MM.1S (cell line): ENCODE data around the gene DVL1.

Experiments used
- DNase-seq: peaks from one replicate; pipeline ENCODE4 v3.0.0-alpha.2; 2015
- H2AFZ ChIP-seq: fragments of 300-600 bp; sonication (generic); 2 replicates; pipeline ENCODE4 v1.6.0; 2016; ENCODE audit warnings: antibody characterized with exemption, low read length
- H3F3A ChIP-seq: fragments of 300-600 bp; sonication (generic); 2 replicates; pipeline ENCODE4 v1.6.1; 2016; ENCODE audit warnings: mild to moderate bottlenecking, antibody characterized with exemption, low read length, moderate library complexity, mixed read lengths; ENCODE audit not compliant: insufficient read depth
- H3K27ac ChIP-seq: fragments of 300-600 bp; sonication (generic); 2 replicates; pipeline ENCODE4 v1.5.1; 2016; ENCODE audit warnings: mild to moderate bottlenecking, low read length
- H3K27me3 ChIP-seq: fragments of 300-600 bp; sonication (generic); replicated peaks from 2 replicates; pipeline ENCODE4 v1.6.0; 2016; ENCODE audit warnings: low read length; ENCODE audit not compliant: insufficient read depth
- H3K36me3 ChIP-seq: fragments of 300-600 bp; sonication (generic); replicated peaks from 2 replicates; pipeline ENCODE4 v1.6.1; 2016; ENCODE audit warnings: mild to moderate bottlenecking, low read length, mixed read lengths; ENCODE audit not compliant: insufficient read depth
- H3K4me1 ChIP-seq: fragments of 300-600 bp; sonication (generic); 2 replicates; pipeline ENCODE4 v1.6.1; 2016; ENCODE audit warnings: low read length, mixed read lengths
- H3K4me2 ChIP-seq: fragments of 300-600 bp; sonication (generic); 2 replicates; pipeline ENCODE4 v1.6.0; 2016; ENCODE audit warnings: low read depth, low read length
- H3K4me3 ChIP-seq: fragments of 300-600 bp; sonication (generic); 2 replicates; pipeline ENCODE4 v1.5.1; 2016; ENCODE audit warnings: low read length, mixed read lengths
- H3K79me2 ChIP-seq: fragments of 300-600 bp; sonication (generic); 2 replicates; pipeline ENCODE4 v1.6.1; 2016; ENCODE audit warnings: mixed run types, low read length, mixed read lengths
- H3K9ac ChIP-seq: fragments of 300-600 bp; sonication (generic); 2 replicates; pipeline ENCODE4 v1.6.1; 2016; ENCODE audit warnings: low read length, mixed read lengths
- H3K9me2 ChIP-seq: fragments of 300-600 bp; sonication (generic); replicated peaks from 2 replicates; pipeline ENCODE4 v1.6.1; 2016; ENCODE audit warnings: mild to moderate bottlenecking, low read length, mixed read lengths; ENCODE audit not compliant: insufficient read depth
- H3K9me3 ChIP-seq: fragments of 300-600 bp; sonication (generic); replicated peaks from 2 replicates; pipeline ENCODE4 v1.6.1; 2016; ENCODE audit warnings: mild to moderate bottlenecking, low read length, mixed read lengths; ENCODE audit not compliant: insufficient read depth
- H4K20me1 ChIP-seq: fragments of 300-600 bp; sonication (generic); 2 replicates; pipeline ENCODE4 v1.6.1; 2016; ENCODE audit warnings: mild to moderate bottlenecking, low read length, moderate library complexity, mixed read lengths; ENCODE audit not compliant: insufficient read depth
- EZH2 ChIP-seq: fragments of 300-600 bp; sonication (generic); optimal IDR thresholded peaks from 2 replicates; pipeline ENCODE3; 2017; ENCODE audit warnings: low read depth, mild to moderate bottlenecking, antibody characterized with exemption, low read length, mixed read lengths
- EZH2phosphoT487 ChIP-seq: fragments of 300-600 bp; sonication (generic); IDR thresholded peaks from 2 replicates; pipeline ENCODE4 v1.6.1; 2018; ENCODE audit warnings: antibody characterized with exemption, low read length
- TF ChIP-seq, protein P1 (sequence below): fragments of 300-600 bp; sonication (generic); IDR thresholded peaks from 2 replicates; pipeline ENCODE4 v1.5.1; 2016; ENCODE audit warnings: antibody characterized with exemption, low read length, mixed read lengths

Gene DVL1

DNA sequence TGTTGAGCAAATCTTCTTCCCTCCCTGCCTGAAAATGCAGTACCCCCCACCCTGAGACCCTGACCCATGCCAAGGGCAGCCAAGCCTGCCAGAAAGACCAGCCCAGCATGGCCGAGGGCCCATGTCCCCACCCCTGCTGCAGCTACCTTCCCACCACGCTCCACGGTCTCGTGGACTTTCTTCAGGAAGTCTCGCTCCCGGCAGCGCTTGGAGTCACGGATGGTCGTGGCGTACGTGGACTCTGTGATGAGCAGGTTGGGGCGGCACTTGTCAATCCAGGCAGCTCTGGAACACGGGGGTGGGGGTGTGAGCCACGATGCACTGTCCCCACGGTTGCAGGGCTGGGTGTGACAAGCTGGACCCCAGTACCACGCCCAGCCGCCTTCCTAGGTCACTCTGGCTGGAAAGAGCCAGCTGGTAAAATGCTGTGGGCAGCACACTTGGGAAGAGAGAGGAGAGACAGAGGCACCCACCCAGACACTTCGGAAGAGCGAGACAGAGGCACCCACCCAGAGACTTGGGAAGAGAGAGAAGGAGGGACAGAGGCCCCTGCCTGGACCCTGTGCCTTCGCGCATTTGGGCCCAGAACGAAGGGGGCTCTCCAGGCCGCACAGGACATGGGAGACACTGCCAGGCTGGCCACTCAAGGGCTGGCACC, 34.4 kb downstream of the DVL1 start:
- no peak overlapping the region for H3K27ac ChIP-seq

DNA sequence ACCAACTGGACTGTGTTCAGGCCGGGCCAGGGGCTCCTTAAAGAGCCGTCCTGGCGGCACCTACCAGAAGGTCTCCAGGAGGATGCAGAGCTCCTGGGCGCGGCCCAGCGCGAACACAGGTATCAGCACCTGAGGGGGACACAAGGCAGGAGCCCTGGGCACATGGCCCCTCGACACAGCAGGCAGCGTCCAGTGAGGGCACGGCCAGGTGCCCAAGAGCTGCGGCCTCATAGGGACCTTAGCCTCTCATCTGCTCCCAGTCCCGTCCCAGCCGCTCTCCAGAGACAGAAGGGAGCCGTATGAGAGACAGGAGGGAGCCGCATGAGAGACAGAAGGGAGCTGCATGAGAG, 35.0 kb downstream of the DVL1 start:
- no peak for DNase-seq
- Histone ChIP-seq H3K4me1 (no peaks in the 10 kb centered on the region; the same call in 1 of the 2 replicates), H2AFZ (no peak overlapping the region), H3K36me3 (0 out of 2 replicates have a peak, but pooled peaks cover 7% of the 10 kb centered on the region), H3K27me3 (no peaks in the 10 kb centered on the region), H4K20me1 (no peaks in the 10 kb centered on the region), H3K9ac (no peak overlapping the region), H3K9me2 (no peaks in the 10 kb centered on the region), H3K79me2 (peaks cover 47% of the 10 kb centered on the region), H3K9me3 (no peaks in the 10 kb centered on the region), H3K27ac (no peak overlapping the region), H3K4me2 (no peak overlapping the region), H3K4me3 (no peak overlapping the region), H3F3A (peaks cover 5% of the 10 kb centered on the region; the same call in 1 of the 2 replicates)
- TF ChIP-seq, protein P1, sequence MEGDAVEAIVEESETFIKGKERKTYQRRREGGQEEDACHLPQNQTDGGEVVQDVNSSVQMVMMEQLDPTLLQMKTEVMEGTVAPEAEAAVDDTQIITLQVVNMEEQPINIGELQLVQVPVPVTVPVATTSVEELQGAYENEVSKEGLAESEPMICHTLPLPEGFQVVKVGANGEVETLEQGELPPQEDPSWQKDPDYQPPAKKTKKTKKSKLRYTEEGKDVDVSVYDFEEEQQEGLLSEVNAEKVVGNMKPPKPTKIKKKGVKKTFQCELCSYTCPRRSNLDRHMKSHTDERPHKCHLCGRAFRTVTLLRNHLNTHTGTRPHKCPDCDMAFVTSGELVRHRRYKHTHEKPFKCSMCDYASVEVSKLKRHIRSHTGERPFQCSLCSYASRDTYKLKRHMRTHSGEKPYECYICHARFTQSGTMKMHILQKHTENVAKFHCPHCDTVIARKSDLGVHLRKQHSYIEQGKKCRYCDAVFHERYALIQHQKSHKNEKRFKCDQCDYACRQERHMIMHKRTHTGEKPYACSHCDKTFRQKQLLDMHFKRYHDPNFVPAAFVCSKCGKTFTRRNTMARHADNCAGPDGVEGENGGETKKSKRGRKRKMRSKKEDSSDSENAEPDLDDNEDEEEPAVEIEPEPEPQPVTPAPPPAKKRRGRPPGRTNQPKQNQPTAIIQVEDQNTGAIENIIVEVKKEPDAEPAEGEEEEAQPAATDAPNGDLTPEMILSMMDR, result no peak
- TF ChIP-seq EZH2, result no peak

More for the DNA sequence above, 34.4 kb downstream of the DVL1 start:
- H3K9me2 ChIP-seq, result no peaks in the 10 kb centered on the region
- H3K79me2 ChIP-seq, result peaks cover 47% of the 10 kb centered on the region
- TF ChIP-seq, protein P1, result no peak
- TF ChIP-seq EZH2 (no peak), EZH2phosphoT487 (no peak)
- DNase-seq, result no peak
- no peaks in the 10 kb centered on the region for H3K9me3 ChIP-seq
- H2AFZ ChIP-seq, result no peak overlapping the region
- no peaks in the 10 kb centered on the region; the same call in 1 of the 2 replicates for H3K4me1 ChIP-seq
- H3K4me3 ChIP-seq, result no peak overlapping the region
- no peak overlapping the region for H3K4me2 ChIP-seq
- peaks cover 5% of the 10 kb centered on the region; the same call in 1 of the 2 replicates for H3F3A ChIP-seq
- H3K9ac ChIP-seq, result no peak overlapping the region
- H4K20me1 ChIP-seq, result no peaks in the 10 kb centered on the region
- H3K27me3 ChIP-seq, result no peaks in the 10 kb centered on the region
- 0 out of 2 replicates have a peak, but pooled peaks cover 7% of the 10 kb centered on the region for H3K36me3 ChIP-seq

DNA sequence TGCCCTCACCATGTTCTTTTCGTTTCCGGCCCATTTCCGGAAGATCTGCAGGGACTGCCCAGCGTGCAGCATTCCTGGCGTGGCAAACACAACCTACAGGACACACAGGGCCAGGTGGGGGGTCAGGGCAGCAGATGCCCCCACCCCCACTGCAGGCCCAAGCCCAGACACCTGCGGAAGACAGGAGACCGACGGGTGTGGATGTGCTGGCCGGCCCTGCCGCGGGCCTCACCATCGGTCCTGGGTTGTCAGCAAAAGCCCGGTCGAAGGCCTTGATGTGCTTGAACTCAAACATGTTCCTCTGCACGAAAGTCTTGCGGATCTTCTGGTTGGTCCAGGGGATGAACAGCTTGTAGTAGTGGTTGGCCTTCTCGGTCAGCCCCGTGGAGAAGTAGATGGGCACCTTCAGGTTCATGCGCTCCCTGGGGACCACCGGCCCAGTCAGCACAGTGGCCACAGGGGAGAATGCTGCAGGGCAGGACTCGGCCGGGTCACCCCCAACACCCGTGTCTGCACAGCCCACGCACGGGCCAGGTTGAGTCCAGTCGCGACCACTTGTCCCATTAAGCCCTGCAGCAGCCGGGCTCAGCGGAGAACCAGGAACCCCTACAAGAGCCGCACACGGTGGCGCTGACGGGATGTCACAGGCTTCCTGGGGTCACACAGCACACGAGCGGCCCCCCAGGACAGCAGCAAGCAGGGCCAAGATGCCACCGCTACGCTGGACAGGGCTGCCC, 35.5 kb downstream of the DVL1 start:
- no peaks in the 10 kb centered on the region for H3K27me3 ChIP-seq
- no peak overlapping the region for H3K9ac ChIP-seq
- H4K20me1 ChIP-seq, result no peaks in the 10 kb centered on the region
- H3K4me2 ChIP-seq, result no peak overlapping the region
- no peaks in the 10 kb centered on the region for H3K9me2 ChIP-seq
- H3K27ac ChIP-seq, result no peak overlapping the region
- H3K9me3 ChIP-seq, result no peaks in the 10 kb centered on the region
- H3F3A ChIP-seq, result peaks cover 5% of the 10 kb centered on the region; the same call in 1 of the 2 replicates
- no peak overlapping the region for H2AFZ ChIP-seq
- no peaks in the 10 kb centered on the region; the same call in 1 of the 2 replicates for H3K4me1 ChIP-seq
- no peak for DNase-seq
- H3K4me3 ChIP-seq, result no peak overlapping the region
- TF ChIP-seq, protein P1, result no peak
- no peak for TF ChIP-seq EZH2
- no peak for TF ChIP-seq EZH2phosphoT487
- peaks cover 47% of the 10 kb centered on the region for H3K79me2 ChIP-seq
- 0 out of 2 replicates have a peak, but pooled peaks cover 7% of the 10 kb centered on the region for H3K36me3 ChIP-seq
